ENCODE data around the gene DHRS13.

DNA sequence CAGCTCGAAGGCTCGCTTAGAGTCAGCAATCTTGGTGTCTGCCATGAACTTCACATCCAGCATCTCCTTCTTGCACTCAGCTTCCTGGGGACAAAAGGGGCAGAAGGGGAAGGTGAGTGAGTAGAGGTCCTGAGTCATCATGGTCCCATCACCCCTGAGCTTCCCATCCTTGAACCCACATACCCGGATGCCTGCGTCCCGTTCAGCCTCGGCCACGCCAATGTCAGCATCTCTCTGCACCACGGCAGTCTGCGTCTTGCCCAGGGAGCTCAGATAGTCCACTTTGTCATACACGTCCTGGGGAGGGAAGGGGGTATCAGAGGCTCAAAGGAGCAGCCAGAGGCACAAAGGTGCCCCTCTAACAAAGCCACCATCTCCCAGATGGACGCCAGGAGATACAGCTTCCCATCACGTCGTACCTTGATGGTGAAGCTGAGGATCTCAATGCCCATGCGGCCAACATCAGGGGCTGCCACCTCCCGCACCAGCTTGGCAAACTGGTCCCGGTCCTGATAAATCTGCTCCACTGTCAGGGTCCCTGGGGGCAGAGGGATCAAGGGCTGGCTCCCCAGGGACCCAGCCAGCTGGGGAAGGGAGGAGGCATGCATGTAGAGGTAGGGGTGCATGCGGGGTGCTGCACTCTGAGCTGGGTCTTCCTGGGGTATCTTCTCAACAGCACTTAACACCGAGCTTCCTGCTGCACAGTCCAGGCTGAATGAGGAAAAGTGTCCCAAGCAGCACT lies 20.6 kb downstream of the DHRS13 start:
- TF ChIP-seq, protein P1, sequence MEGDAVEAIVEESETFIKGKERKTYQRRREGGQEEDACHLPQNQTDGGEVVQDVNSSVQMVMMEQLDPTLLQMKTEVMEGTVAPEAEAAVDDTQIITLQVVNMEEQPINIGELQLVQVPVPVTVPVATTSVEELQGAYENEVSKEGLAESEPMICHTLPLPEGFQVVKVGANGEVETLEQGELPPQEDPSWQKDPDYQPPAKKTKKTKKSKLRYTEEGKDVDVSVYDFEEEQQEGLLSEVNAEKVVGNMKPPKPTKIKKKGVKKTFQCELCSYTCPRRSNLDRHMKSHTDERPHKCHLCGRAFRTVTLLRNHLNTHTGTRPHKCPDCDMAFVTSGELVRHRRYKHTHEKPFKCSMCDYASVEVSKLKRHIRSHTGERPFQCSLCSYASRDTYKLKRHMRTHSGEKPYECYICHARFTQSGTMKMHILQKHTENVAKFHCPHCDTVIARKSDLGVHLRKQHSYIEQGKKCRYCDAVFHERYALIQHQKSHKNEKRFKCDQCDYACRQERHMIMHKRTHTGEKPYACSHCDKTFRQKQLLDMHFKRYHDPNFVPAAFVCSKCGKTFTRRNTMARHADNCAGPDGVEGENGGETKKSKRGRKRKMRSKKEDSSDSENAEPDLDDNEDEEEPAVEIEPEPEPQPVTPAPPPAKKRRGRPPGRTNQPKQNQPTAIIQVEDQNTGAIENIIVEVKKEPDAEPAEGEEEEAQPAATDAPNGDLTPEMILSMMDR (IDR thresholded peaks at IDR 0.05 in 4 of 5, conservative IDR thresholded peaks at IDR 0.05 in 1 of 5): no peak
- no peak for TF ChIP-seq POLR2A (IDR thresholded peaks at IDR 0.05)
